ACHN (cell line): ENCODE data around the gene SPTBN5.

Experiments used
- DNase-seq: peaks from one replicate; pipeline ENCODE4 v3.0.0-alpha.2; 2015
- in situ Hi-C: cut with HindIII; loops from 2 replicates; pipeline ENCODE4 v1.10.0; 2017; ENCODE audit warnings: low sequenced_read_pairs, low pct_ligation_motif_present, low pct_unique_long_range_greater_than_20kb

Gene SPTBN5

GRCh38 chr15:41907141-41907540 lies 13.3 kb upstream of the SPTBN5 start:
- in situ Hi-C loops: no loop called here
- no peak for DNase-seq

- in situ Hi-C loops: no loop called here
- DNase-seq: no peak
Observed at GRCh38 chr15:41906608-41907007, 12.8 kb upstream of the SPTBN5 start.

- in situ Hi-C loops: no loop called here
- DNase-seq: no peak
Observed at GRCh38 chr15:41905036-41905793, 11.4 kb upstream of the SPTBN5 start.

- peak; percentile 63 for DNase-seq
- in situ Hi-C loops: no loop called here
Observed at GRCh38 chr15:41904541-41905005, 10.7 kb upstream of the SPTBN5 start.

GRCh38 chr15:41903782-41904181 lies 9.9 kb upstream of the SPTBN5 start:
- in situ Hi-C loops: no loop called here

GRCh38 chr15:41901431-41901830 lies 7.6 kb upstream of the SPTBN5 start:
- in situ Hi-C loops: no loop called here
- DNase-seq: no peak

More at GRCh38 chr15:41903782-41904181, 9.9 kb upstream of the SPTBN5 start:
- no peak for DNase-seq

- DNase-seq: no peak
- in situ Hi-C loops: no loop called here
Observed at GRCh38 chr15:41900526-41901380, 6.9 kb upstream of the SPTBN5 start.

- in situ Hi-C loops: no loop called here
- DNase-seq: no peak
Observed at GRCh38 chr15:41899854-41900442, 6.1 kb upstream of the SPTBN5 start.

- no peak for DNase-seq
- in situ Hi-C loops: no loop called here
Observed at GRCh38 chr15:41897363-41897799, 3.5 kb upstream of the SPTBN5 start.

- in situ Hi-C loops: no loop called here
- no peak for DNase-seq
Observed at GRCh38 chr15:41896566-41896965, 2.7 kb upstream of the SPTBN5 start.

GRCh38 chr15:41895957-41896356 lies 2.1 kb upstream of the SPTBN5 start:
- DNase-seq: no peak
- in situ Hi-C loops: no loop called here

GRCh38 chr15:41895491-41895890 lies 1.6 kb upstream of the SPTBN5 start:
- in situ Hi-C loops: no loop called here
- no peak for DNase-seq

GRCh38 chr15:41894791-41895463 lies 1.1 kb upstream of the SPTBN5 start:
- DNase-seq: peak; percentile 76
- in situ Hi-C loops: no loop called here

GRCh38 chr15:41894251-41894790 lies 468 bp upstream of the SPTBN5 start:
- DNase-seq: no peak
- in situ Hi-C loops: no loop called here

GRCh38 chr15:41892621-41893421 lies 1.0 kb downstream of the SPTBN5 start:
- DNase-seq: peak; percentile 47
- in situ Hi-C loops: no loop called here

GRCh38 chr15:41891946-41892345 lies 1.9 kb downstream of the SPTBN5 start:
- no peak for DNase-seq
- in situ Hi-C loops: no loop called here

- no peak for DNase-seq
Observed at GRCh38 chr15:41891226-41891625, 2.6 kb downstream of the SPTBN5 start.

More at GRCh38 chr15:41891226-41891625, 2.6 kb downstream of the SPTBN5 start:
- in situ Hi-C loops: no loop called here
